HG02610 (cell line): ENCODE results near the gene CDRT15.
"Not testable (repeated sequence)": the region's sequence is repeated elsewhere in the genome, so short reads cannot be mapped to it uniquely, and the experiment has no call there.

ENCODE experiments used
- ATAC-seq: cut with Tn5 transposase; IDR thresholded peaks from one replicate; pipeline ENCODE4 v1.9.1; 2021; ENCODE audit warnings: mild to moderate bottlenecking, moderate library complexity; ENCODE audit not compliant: unreplicated experiment

Gene CDRT15

GRCh38 chr17:14190774-14191173 lies 45.9 kb downstream of the CDRT15 start:
- not testable (repeated sequence) for ATAC-seq

- not testable (repeated sequence) for ATAC-seq
Observed at GRCh38 chr17:14186443-14186842, 50.2 kb downstream of the CDRT15 start.
